KMS-11 (cell line): Measurements from ENCODE around the gene SGCD.
"Not testable (repeated sequence)": the region's sequence is repeated elsewhere in the genome, so short reads cannot be mapped to it uniquely, and the experiment has no call there.

Experiments
- H2AFZ ChIP-seq: fragments of 200-600 bp; sonication (generic); 2 replicates; pipeline ENCODE4 v1.6.1; 2016; ENCODE audit warnings: antibody characterized with exemption, mixed run types, low read depth
- H3K27ac ChIP-seq: fragments of 200-600 bp; sonication (generic); 2 replicates; pipeline ENCODE4 v1.6.1; 2016; ENCODE audit warnings: mild to moderate bottlenecking, mixed run types
- H3K27me3 ChIP-seq: fragments of 200-600 bp; sonication (generic); 2 replicates; pipeline ENCODE4 v1.6.1; 2017; ENCODE audit warnings: mild to moderate bottlenecking, low read depth, mixed run types, moderate library complexity; ENCODE audit not compliant: insufficient read depth
- H3K36me3 ChIP-seq: fragments of 200-600 bp; sonication (generic); 2 replicates; pipeline ENCODE4 v1.6.1; 2017; ENCODE audit warnings: mild to moderate bottlenecking, mixed run types; ENCODE audit not compliant: insufficient read depth
- H3K4me1 ChIP-seq: fragments of 200-600 bp; sonication (generic); 2 replicates; pipeline ENCODE4 v1.6.1; 2016; ENCODE audit warnings: mild to moderate bottlenecking, low read depth, mixed run types; ENCODE audit not compliant: poor library complexity, severe bottlenecking
- H3K4me2 ChIP-seq: fragments of 200-600 bp; sonication (generic); 2 replicates; pipeline ENCODE4 v1.7.0; 2016; ENCODE audit warnings: mild to moderate bottlenecking, mixed run types
- H3K4me3 ChIP-seq: fragments of 200-600 bp; sonication (generic); IDR thresholded peaks from 2 replicates; pipeline ENCODE4 v1.6.1; 2017; ENCODE audit warnings: low read depth, low read length, mixed read lengths; ENCODE audit not compliant: insufficient read depth
- H3K79me2 ChIP-seq: fragments of 200-600 bp; sonication (generic); 2 replicates; pipeline ENCODE4 v1.6.1; 2016; ENCODE audit warnings: low read depth, mixed run types; ENCODE audit not compliant: insufficient read depth
- H3K9ac ChIP-seq: fragments of 200-600 bp; sonication (generic); 2 replicates; pipeline ENCODE4 v1.6.1; 2016; ENCODE audit warnings: mild to moderate bottlenecking, mixed run types
- H4K20me1 ChIP-seq: fragments of 200-600 bp; sonication (generic); 2 replicates; pipeline ENCODE4 v1.6.1; 2016; ENCODE audit warnings: mild to moderate bottlenecking, mixed run types; ENCODE audit not compliant: insufficient read depth
- CTCF ChIP-seq: fragments of 200-600 bp; sonication (generic); conservative IDR thresholded peaks from 2 replicates; pipeline ENCODE4 v1.6.1; 2017; ENCODE audit warnings: low read depth, mild to moderate bottlenecking, antibody characterized with exemption, low read length, moderate library complexity, mixed read lengths

SGCD gene

GRCh38 chr5:156595132-156595787 lies 268.3 kb downstream of the SGCD start:
- no peak overlapping the region for H3K9ac ChIP-seq
- no peak overlapping the region for H3K4me2 ChIP-seq
- no peaks in the 10 kb centered on the region for H3K79me2 ChIP-seq
- no peaks in the 10 kb centered on the region for H3K4me1 ChIP-seq
- H3K27me3 ChIP-seq: no peaks in the 10 kb centered on the region
- no peaks in the 10 kb centered on the region for H4K20me1 ChIP-seq
- no peak overlapping the region for H2AFZ ChIP-seq
- no peaks in the 10 kb centered on the region for H3K36me3 ChIP-seq
- H3K4me3 ChIP-seq: no peak overlapping the region
- no peak overlapping the region for H3K27ac ChIP-seq
- TF ChIP-seq CTCF: no peak

DNA sequence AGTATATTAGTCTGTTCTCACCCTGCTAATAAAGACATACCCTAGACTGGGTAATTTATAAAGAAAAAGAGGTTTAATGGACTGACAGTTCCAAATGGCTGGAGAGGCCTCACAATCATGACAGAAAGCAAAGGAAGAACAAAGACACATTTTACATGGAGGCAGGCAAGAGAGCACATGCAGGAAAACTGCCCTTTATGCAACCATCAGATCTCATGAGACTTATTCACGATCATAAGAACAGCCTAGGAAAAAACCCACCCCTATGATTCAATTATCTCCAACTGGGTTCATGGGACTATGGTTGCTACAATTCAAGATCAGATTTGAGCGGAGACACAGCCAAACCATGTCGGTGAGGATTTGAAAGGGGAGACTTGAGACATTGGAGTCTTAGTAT lies 270.3 kb downstream of the SGCD start:
- Histone ChIP-seq H3K4me3 (no peak overlapping the region), H3K4me2 (no peak overlapping the region), H3K79me2 (no peaks in the 10 kb centered on the region), H3K9ac (no peak overlapping the region), H4K20me1 (no peaks in the 10 kb centered on the region), H3K4me1 (no peaks in the 10 kb centered on the region), H2AFZ (no peak overlapping the region), H3K36me3 (no peaks in the 10 kb centered on the region), H3K27me3 (no peaks in the 10 kb centered on the region), H3K27ac (no peak overlapping the region)
- no peak for TF ChIP-seq CTCF

DNA sequence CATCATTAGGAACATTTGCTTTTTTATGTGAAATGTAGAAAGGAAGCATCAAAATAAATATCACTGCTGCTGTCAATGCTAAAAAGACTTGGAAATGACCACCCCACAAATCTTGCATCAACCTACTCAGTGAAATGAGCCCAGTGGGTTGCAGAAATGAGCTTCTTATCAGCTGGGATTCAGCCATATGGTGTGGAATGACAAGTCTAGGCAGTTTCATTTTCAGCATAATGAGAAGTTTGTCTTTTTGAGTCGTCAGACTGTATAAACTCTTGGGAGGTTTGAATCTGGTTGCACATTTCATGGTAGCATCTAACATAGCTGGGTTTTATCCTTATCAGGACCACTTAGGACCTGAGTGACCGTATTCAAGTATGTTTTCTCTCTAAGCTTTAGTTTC lies 272.0 kb downstream of the SGCD start:
- no peak overlapping the region for H3K9ac ChIP-seq
- H3K4me2 ChIP-seq: no peak overlapping the region
- H2AFZ ChIP-seq: no peak overlapping the region
- H3K79me2 ChIP-seq: no peaks in the 10 kb centered on the region
- no peak for TF ChIP-seq CTCF
- no peaks in the 10 kb centered on the region for H3K4me1 ChIP-seq
- H3K36me3 ChIP-seq: no peaks in the 10 kb centered on the region
- no peak overlapping the region for H3K4me3 ChIP-seq
- H3K27me3 ChIP-seq: no peaks in the 10 kb centered on the region
- no peaks in the 10 kb centered on the region for H4K20me1 ChIP-seq
- no peak overlapping the region for H3K27ac ChIP-seq

DNA sequence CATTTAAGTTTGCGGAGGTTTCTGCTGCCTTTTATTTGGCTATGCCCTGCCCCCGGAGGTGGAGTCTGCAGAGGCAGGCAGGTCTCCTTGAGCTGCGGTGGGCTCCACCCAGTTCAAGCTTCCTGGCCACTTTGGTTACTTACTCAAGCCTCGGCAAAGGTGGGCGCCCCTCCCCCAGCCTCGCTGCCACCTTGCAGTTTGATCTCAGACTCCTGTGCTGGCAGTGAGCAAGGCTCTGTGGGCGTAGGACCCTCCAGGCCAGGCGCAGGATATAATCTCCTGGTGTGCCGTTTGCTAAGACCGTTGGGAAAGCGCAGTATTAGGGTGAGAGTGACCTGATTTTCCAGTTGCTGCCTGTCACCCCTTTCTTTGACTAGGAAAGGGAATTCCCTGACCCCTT lies 283.6 kb downstream of the SGCD start:
- H2AFZ ChIP-seq, H3K9ac ChIP-seq, H3K4me2 ChIP-seq, H3K4me3 ChIP-seq, H3K36me3 ChIP-seq, H3K27ac ChIP-seq, H3K4me1 ChIP-seq, H3K79me2 ChIP-seq, H3K27me3 ChIP-seq, H4K20me1 ChIP-seq: not testable (repeated sequence)

GRCh38 chr5:156615901-156616300 lies 288.9 kb downstream of the SGCD start:
- H3K27me3 ChIP-seq: no peaks in the 10 kb centered on the region
- H2AFZ ChIP-seq: no peak overlapping the region
- H3K9ac ChIP-seq: no peak overlapping the region
- H3K4me3 ChIP-seq: no peak overlapping the region
- H4K20me1 ChIP-seq: no peaks in the 10 kb centered on the region
- no peaks in the 10 kb centered on the region for H3K4me1 ChIP-seq
- no peak for TF ChIP-seq CTCF
- no peaks in the 10 kb centered on the region for H3K79me2 ChIP-seq
- no peaks in the 10 kb centered on the region for H3K36me3 ChIP-seq
- H3K27ac ChIP-seq: no peak overlapping the region
- no peak overlapping the region for H3K4me2 ChIP-seq
